Adrenal gland (tissue), 12 donors: ENCODE data around the gene KIAA1328. TPM values are rescaled to one million over a fixed set of nuclear protein-coding genes. Genes with fewer than 3 reads are reported as not detected.

Source experiments
- DNase-seq, 7 donors: peaks; one replicate each; pipeline ENCODE4 v3.0.0-alpha.2; 2019 to 2020
- H3K27ac ChIP-seq, 5 donors: fragments of 200-600 bp; sonication (generic) in 4 of 5; 1 replicate in 3 of 5; 2 replicates in 2 of 5; pipeline versions ENCODE4 v1.5.1 to v1.8.0; 2016 to 2020; ENCODE audit warnings: mild to moderate bottlenecking in 1 of 5
- H3K27me3 ChIP-seq: fragments of 200-600 bp; 2 replicates; pipeline ENCODE4 v1.8.0; 2021
- H3K36me3 ChIP-seq, 2 donors: fragments of 200-600 bp; replicated peaks in 1 of 2; 1 replicate in 1 of 2; 2 replicates in 1 of 2; pipeline versions ENCODE4 v1.5.1 to v1.8.0; 2018 to 2022
- H3K4me1 ChIP-seq, 2 donors: fragments of 200-600 bp; replicated peaks in 1 of 2; 1 replicate in 1 of 2; 2 replicates in 1 of 2; pipeline versions ENCODE4 v1.5.1 to v1.8.0; 2018 to 2021
- H3K4me3 ChIP-seq, 4 donors: fragments of 200-600 bp; sonication (generic) in 3 of 4; one replicate each; pipeline ENCODE4 v1.5.1; 2016 to 2018
- H3K9me3 ChIP-seq, 3 donors: fragments of 200-600 bp; sonication (generic) in 1 of 3; replicated peaks in 1 of 3; 1 replicate in 2 of 3; 2 replicates in 1 of 3; pipeline versions ENCODE4 v1.5.1 to v1.8.0; 2016 to 2021
- POLR2A ChIP-seq, 2 donors: fragments of 450-650 bp; IDR thresholded peaks; one replicate each; pipeline ENCODE4 v1.6.1; 2017; ENCODE audit warnings: antibody characterized with exemption in 2 of 2, mild to moderate bottlenecking in 2 of 2, moderate library complexity in 1 of 2
- WGBS, 4 donors: extraction: QIAGEN DNeasy Blood & Tissue Kit in 2 of 4; methylation state at CpG; one replicate each; pipeline versions ENCODE4 v1.1.5 to v1.1.7; 2013 to 2017; 5-methylcytosine and 5-hydroxymethylcytosine counted together
- intact Hi-C, 2 donors: fragments of 100-400 bp; cut with DNase I; formaldehyde crosslinking; loops; one replicate each; pipeline versions ENCODE4 v1.14.1 to v1.15.0; 2022 to 2023
- polyA plus RNA-seq, 3 donors: library from polyadenylated mRNA; stranded (reverse); fragments of 200-250 nt in 2 of 3; fragments of 350-450 nt in 1 of 3; fragmentation: Illumina TruSeq in 1 of 3; extraction: RNeasy Lipid Tissue Mini Kit (QIAGEN cat#74804) in 1 of 3; gene quantifications; one replicate each; pipeline ENCODE4 v1.2.3, GENCODE V29; 2013 to 2014
- total RNA-seq, 9 donors: library from RNA; depleted of rRNA in 4 of 9; stranded (reverse); fragments of >200 nt in 4 of 9; fragments of 120-200 nt in 1 of 9; fragmentation: NEBNext Ultra II Directional in 1 of 9; extraction: Animal tissue kit (Norgen Biotek cat#: 25700) in 1 of 9; gene quantifications; one replicate each; pipeline versions ENCODE4 v1.1.0 to v1.2.4, GENCODE V29; 2013 to 2023
- TF ChIP-seq, protein P1 (sequence below), 6 experiments: fragments of 450-650 bp in 4 of 6; fragments of 200-600 bp in 2 of 6; sonication (generic) in 1 of 6; IDR thresholded peaks; 1 replicate in 5 of 6; 2 replicates in 1 of 6; pipeline versions ENCODE4 v1.5.1 to v1.8.0; 2016 to 2021; ENCODE audit warnings: antibody characterized with exemption in 6 of 6, mild to moderate bottlenecking in 2 of 6, moderate library complexity in 1 of 6
- donor health status: healthy with polysubstance abuse.
- donor health status: Bipolar disorder and iron deficiency.
- donor health status: DM: yes; HTN: yes; CAD: no.
- donor health status: DM: no; HTN: no; CAD: no.
- donor health status: DM: no; HTN: no; CAD: no.
- donor health status: DM: yes; HTN: yes; CAD: no.

KIAA1328 gene
- total and polyA plus RNA-seq, 12 donors = 2.5 to 20.5 (median 7.2) TPM

DNA sequence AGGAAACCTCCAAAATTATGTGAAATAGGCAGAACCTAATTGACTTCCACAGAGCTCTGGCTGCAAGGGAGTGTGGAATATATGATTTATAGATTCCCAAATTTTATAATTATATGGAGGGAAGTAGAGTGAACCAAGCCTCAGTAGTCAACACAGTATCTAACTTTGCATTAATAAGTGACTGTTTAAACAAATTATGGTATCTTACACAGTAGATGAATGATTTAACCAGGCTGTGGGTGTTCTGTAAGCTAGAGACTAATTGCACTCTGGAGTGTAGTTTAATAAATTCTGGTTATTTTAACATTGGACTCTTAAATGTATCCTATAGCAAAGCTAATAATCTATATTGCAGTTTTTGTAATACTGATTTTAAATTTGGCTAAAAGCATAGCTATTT lies 183.5 kb downstream of the KIAA1328 start:
- no peak overlapping the region for H3K27ac ChIP-seq
- DNase-seq = no peak
- H3K4me3 ChIP-seq = no peak overlapping the region
- TF ChIP-seq POLR2A (IDR thresholded peaks at IDR 0.05) = no peak
- TF ChIP-seq, protein P1, sequence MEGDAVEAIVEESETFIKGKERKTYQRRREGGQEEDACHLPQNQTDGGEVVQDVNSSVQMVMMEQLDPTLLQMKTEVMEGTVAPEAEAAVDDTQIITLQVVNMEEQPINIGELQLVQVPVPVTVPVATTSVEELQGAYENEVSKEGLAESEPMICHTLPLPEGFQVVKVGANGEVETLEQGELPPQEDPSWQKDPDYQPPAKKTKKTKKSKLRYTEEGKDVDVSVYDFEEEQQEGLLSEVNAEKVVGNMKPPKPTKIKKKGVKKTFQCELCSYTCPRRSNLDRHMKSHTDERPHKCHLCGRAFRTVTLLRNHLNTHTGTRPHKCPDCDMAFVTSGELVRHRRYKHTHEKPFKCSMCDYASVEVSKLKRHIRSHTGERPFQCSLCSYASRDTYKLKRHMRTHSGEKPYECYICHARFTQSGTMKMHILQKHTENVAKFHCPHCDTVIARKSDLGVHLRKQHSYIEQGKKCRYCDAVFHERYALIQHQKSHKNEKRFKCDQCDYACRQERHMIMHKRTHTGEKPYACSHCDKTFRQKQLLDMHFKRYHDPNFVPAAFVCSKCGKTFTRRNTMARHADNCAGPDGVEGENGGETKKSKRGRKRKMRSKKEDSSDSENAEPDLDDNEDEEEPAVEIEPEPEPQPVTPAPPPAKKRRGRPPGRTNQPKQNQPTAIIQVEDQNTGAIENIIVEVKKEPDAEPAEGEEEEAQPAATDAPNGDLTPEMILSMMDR (IDR thresholded peaks at IDR 0.05) = no peak
- no peaks in the 10 kb centered on the region for H3K36me3 ChIP-seq
- no peaks in the 10 kb centered on the region for H3K9me3 ChIP-seq
- no peaks in the 10 kb centered on the region for H3K27me3 ChIP-seq
- H3K4me1 ChIP-seq = no peaks in the 10 kb centered on the region
- intact Hi-C loops = no loop called here

DNA sequence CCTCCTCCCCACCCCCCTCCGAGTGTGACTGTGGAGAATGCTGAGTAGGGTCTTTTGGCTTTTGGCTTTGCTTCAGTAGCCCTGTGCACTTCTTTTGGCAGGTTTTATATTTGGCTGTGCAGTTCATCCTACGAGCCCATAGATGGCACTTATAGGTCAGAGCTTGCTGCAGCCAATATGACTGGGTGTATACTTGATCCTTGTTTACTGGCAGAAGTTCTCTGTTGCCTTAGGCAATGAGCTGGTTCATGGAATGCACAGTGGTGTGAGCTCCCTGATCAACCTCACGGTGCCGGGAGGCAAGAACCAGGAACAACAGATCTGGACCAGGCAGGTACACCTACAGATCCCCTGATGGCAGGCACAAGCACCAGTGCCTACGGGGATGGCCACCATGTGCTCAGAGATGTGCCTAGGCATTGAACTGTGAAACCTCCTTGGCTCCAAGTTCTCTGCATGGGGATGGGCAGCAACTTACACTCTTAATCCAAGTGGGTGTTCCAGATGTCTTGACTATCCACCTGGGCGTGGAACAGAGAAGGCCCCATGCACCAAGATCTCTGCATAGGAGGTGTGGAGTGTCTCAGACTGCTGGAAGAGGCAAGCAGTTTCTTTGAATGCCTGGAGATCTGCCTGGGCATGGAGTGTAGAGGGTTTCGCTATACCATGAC lies 190.4 kb downstream of the KIAA1328 start:
- DNase-seq = no peak
- H3K4me3 ChIP-seq = no peak overlapping the region
- intact Hi-C loops = no loop called here
- WGBS, 4 donors = 83 to 96% (median 92%) methylated on average over 5 to 7 of the region's 7 CpGs
- no peaks in the 10 kb centered on the region for H3K27me3 ChIP-seq
- TF ChIP-seq POLR2A (IDR thresholded peaks at IDR 0.05) = no peak
- TF ChIP-seq, protein P1 (IDR thresholded peaks at IDR 0.05) = no peak
- H3K4me1 ChIP-seq = no peaks in the 10 kb centered on the region
- H3K27ac ChIP-seq = no peak overlapping the region
- peaks cover 0 to 9% (median 0%) of the 10 kb centered on the region in 3 donors for H3K9me3 ChIP-seq
- no peaks in the 10 kb centered on the region for H3K36me3 ChIP-seq

DNA sequence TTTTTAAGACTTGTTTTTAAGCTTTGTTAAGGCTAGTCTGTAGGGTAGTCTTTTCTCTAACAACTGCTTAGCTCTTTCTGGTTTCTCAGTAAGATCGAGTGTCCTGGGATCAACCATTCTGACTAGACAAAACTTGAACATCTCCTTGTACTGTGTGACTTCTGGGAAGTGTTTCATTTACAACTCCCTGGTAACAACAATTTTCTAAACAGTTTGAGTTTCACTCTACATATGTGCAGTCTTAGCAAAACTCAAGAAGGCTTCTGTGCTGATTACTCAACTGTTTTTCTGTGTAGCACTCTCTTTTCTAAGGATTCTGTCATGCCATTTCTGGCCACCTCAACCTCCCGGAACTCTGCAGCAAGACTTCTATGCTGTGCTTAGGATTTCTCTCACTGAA lies 204.5 kb downstream of the KIAA1328 start:
- Histone ChIP-seq H3K9me3 (no peaks in the 10 kb centered on the region), H3K27me3 (no peaks in the 10 kb centered on the region), H3K4me3 (no peak overlapping the region), H3K4me1 (no peaks in the 10 kb centered on the region), H3K36me3 (no peaks in the 10 kb centered on the region), H3K27ac (no peak overlapping the region)
- no peak for DNase-seq
- TF ChIP-seq, protein P1 (IDR thresholded peaks at IDR 0.05) = no peak
- no peak for TF ChIP-seq POLR2A (IDR thresholded peaks at IDR 0.05)
- 91 to 93% (median 92%) methylated on average over 2 of the region's 2 CpGs for WGBS, 4 donors
- intact Hi-C loops = no loop called here

DNA sequence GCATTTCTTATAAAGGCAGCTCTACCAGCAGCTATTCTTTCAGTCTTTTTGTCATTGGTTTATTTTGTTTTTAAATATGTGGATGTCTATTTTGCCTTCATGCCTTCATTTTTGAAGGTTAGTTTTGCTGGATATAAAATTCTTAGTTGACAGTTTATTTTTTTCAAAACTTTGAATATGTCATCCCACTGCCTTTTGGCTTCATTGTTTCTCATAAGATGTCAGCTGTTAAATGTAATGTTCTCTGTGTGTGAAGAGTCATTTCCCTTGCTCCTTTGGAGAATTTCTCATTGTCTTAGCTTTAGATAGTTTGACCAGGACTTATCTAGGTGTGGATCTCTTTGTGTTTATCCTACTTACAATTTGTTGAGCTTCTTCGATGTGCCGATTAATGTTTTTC lies 213.5 kb downstream of the KIAA1328 start:
- WGBS, 4 donors = 96 to 100% (median 99%) methylated on average over 2 of the region's 2 CpGs
- intact Hi-C loops = no loop called here
- no peak for TF ChIP-seq POLR2A (IDR thresholded peaks at IDR 0.05)
- TF ChIP-seq, protein P1 (IDR thresholded peaks at IDR 0.05) = no peak

More for the DNA sequence above, 213.5 kb downstream of the KIAA1328 start:
- H3K27ac ChIP-seq = no peak overlapping the region
- H3K9me3 ChIP-seq = peaks cover 0 to 19% (median 9%) of the 10 kb centered on the region in 3 donors
- no peak overlapping the region for H3K4me3 ChIP-seq
- no peaks in the 10 kb centered on the region for H3K27me3 ChIP-seq
- DNase-seq = no peak
- H3K4me1 ChIP-seq = no peaks in the 10 kb centered on the region
- no peaks in the 10 kb centered on the region for H3K36me3 ChIP-seq
